Keratinocyte (primary cell): Measurements from ENCODE around the gene MYH6. TPM values are rescaled to one million over a fixed set of nuclear protein-coding genes. Genes with fewer than 3 reads are reported as not detected.

ENCODE experiments used
- DNase-seq: peaks from one replicate; pipeline ENCODE4 v3.0.0-alpha.2; 2011; ENCODE audit warnings: low read depth, missing footprints, low spot score
- FAIRE-seq: peaks from 2 replicates; lab custom pipeline; 2011; peaks lifted over from hg19 to GRCh38; lab: Jason Lieb, UNC
- H2AFZ ChIP-seq: 2 replicates; pipeline ENCODE4 v1.6.0; 2012; ENCODE audit warnings: low read length, control low read depth, inconsistent platforms; ENCODE audit not compliant: control insufficient read depth
- H3K27ac ChIP-seq: 2 replicates; pipeline ENCODE4 v1.5.1; 2011; ENCODE audit warnings: low read length; ENCODE audit not compliant: control insufficient read depth, insufficient read depth
- H3K27me3 ChIP-seq: 3 replicates; pipeline ENCODE4 v1.6.0; 2011; ENCODE audit warnings: low read length; ENCODE audit not compliant: control insufficient read depth, insufficient read depth; ENCODE audit errors: extremely low read depth
- H3K36me3 ChIP-seq, 2 experiments: 2 replicates in 1 of 2; 3 replicates in 1 of 2; pipeline ENCODE4 v1.5.1; 2011; ENCODE audit warnings: low read length in 2 of 2, mild to moderate bottlenecking in 1 of 2; ENCODE audit not compliant: control insufficient read depth in 2 of 2, insufficient read depth in 2 of 2; ENCODE audit errors: extremely low read depth in 1 of 2
- H3K4me1 ChIP-seq: 3 replicates; pipeline ENCODE4 v1.5.1; 2011; ENCODE audit warnings: low read length; ENCODE audit not compliant: control insufficient read depth, insufficient read depth; ENCODE audit errors: extremely low read depth
- H3K4me2 ChIP-seq: 3 replicates; pipeline ENCODE4 v1.6.0; 2011; ENCODE audit warnings: low read depth, low read length; ENCODE audit not compliant: control insufficient read depth, insufficient read depth; ENCODE audit errors: extremely low read depth
- H3K4me3 ChIP-seq, 3 experiments: fragments of 200-600 bp in 1 of 3; sonication (generic) in 1 of 3; 2 replicates in 2 of 3; 3 replicates in 1 of 3; pipeline ENCODE4 v1.5.1; 2011 to 2016; ENCODE audit warnings: low read length in 3 of 3, mild to moderate bottlenecking in 3 of 3, control low read depth in 2 of 3, inconsistent platforms in 1 of 3, low read depth in 1 of 3, mixed read lengths in 1 of 3, mixed run types in 1 of 3, moderate library complexity in 1 of 3; ENCODE audit not compliant: control insufficient read depth in 2 of 3, insufficient read depth in 2 of 3; ENCODE audit errors: extremely low read depth in 1 of 3
- H3K79me2 ChIP-seq: 2 replicates; pipeline ENCODE4 v1.6.0; 2012; ENCODE audit warnings: low read length; ENCODE audit not compliant: control insufficient read depth, insufficient read depth
- H3K9ac ChIP-seq: 3 replicates; pipeline ENCODE4 v1.6.0; 2011; ENCODE audit warnings: low read length; ENCODE audit not compliant: control insufficient read depth, insufficient read depth; ENCODE audit errors: extremely low read depth
- H3K9me1 ChIP-seq: 3 replicates; pipeline ENCODE4 v1.6.0; 2011; ENCODE audit warnings: low read length; ENCODE audit not compliant: control insufficient read depth, insufficient read depth; ENCODE audit errors: extremely low read depth
- H3K9me3 ChIP-seq: 2 replicates; pipeline ENCODE4 v1.5.1; 2012; ENCODE audit warnings: low read depth, low read length; ENCODE audit not compliant: control insufficient read depth
- H4K20me1 ChIP-seq: 3 replicates; pipeline ENCODE4 v1.6.0; 2011; ENCODE audit warnings: low read length; ENCODE audit not compliant: control insufficient read depth, insufficient read depth; ENCODE audit errors: extremely low read depth
- CTCF ChIP-seq, 3 experiments: IDR thresholded peaks in 1 of 3; conservative IDR thresholded peaks in 1 of 3; optimal IDR thresholded peaks in 1 of 3; 2 replicates in 2 of 3; 3 replicates in 1 of 3; pipeline versions ENCODE3 to v1.5.1; 2011; ENCODE audit warnings: low read length in 3 of 3, mild to moderate bottlenecking in 3 of 3, moderate library complexity in 2 of 3, control low read depth in 1 of 3, inconsistent platforms in 1 of 3; ENCODE audit not compliant: insufficient read depth in 2 of 3; ENCODE audit errors: extremely low read depth in 1 of 3
- EZH2 ChIP-seq: IDR thresholded peaks from one replicate; pipeline ENCODE4 v1.6.1; 2012; ENCODE audit warnings: inconsistent platforms, mild to moderate bottlenecking, low read length, moderate library complexity
- dilution Hi-C: fragments of 300-500 bp; cut with MboI; formaldehyde crosslinking; loops from one replicate; pipeline ENCODE4 v1.7.0; 2020; ENCODE audit warnings: low sequenced_read_pairs; ENCODE audit not compliant: extremely low pct_ligation_motif_present
- polyA plus RNA-seq, 5 experiments: library from polyadenylated mRNA; depleted of rRNA in 3 of 5; stranded (reverse) in 3 of 5; stranded (forward) in 1 of 5; unstranded in 1 of 5; fragments of >200 nt; gene quantifications; 1 replicate in 1 of 5; 2 replicates in 3 of 5; 3 replicates in 1 of 5; pipeline versions ENCODE4 v1.2.1 to v1.2.3, GENCODE V29; 2011 to 2012; ENCODE audit warnings: missing spikeins in 2 of 5, low read depth in 1 of 5, low replicate concordance in 1 of 5

MYH6 gene
- polyA plus RNA-seq, 1 donor (not counting 4 experiments of a cell fraction or from before 2014, with no cell fraction given) = not detected

- Histone ChIP-seq H3K79me2 (no peaks in the 10 kb centered on the region), H3K36me3 (no peaks in the 10 kb centered on the region), H3K27ac (no peak overlapping the region), H4K20me1 (no peaks in the 10 kb centered on the region), H3K4me2 (no peak overlapping the region), H3K27me3 (peaks cover 7% of the 10 kb centered on the region), H3K9ac (no peak overlapping the region), H3K4me1 (no peaks in the 10 kb centered on the region), H2AFZ (no peak overlapping the region), H3K4me3 (no peak overlapping the region), H3K9me1 (no peaks in the 10 kb centered on the region), H3K9me3 (no peaks in the 10 kb centered on the region)
- dilution Hi-C loops = no loop called here
- DNase-seq (no peak), FAIRE-seq (no peak)
- no peak for TF ChIP-seq EZH2
- no peak for TF ChIP-seq CTCF (optimal IDR thresholded peaks at IDR 0.05 in 1 of 3, IDR thresholded peaks at IDR 0.05 in 1 of 3, conservative IDR thresholded peaks at IDR 0.05 in 1 of 3; ENCODE audit: extremely low read depth in 1 of 3, insufficient read depth in 2 of 3, low read length in 3 of 3)
Observed at GRCh38 chr14:23380976-23381375, 27.1 kb downstream of the MYH6 start.

- Histone ChIP-seq H3K36me3 (no peaks in the 10 kb centered on the region), H2AFZ (no peak overlapping the region), H3K79me2 (no peaks in the 10 kb centered on the region), H4K20me1 (no peaks in the 10 kb centered on the region), H3K27ac (no peak overlapping the region), H3K4me2 (no peak overlapping the region), H3K9me3 (no peaks in the 10 kb centered on the region), H3K4me1 (no peaks in the 10 kb centered on the region), H3K9me1 (no peaks in the 10 kb centered on the region), H3K9ac (no peak overlapping the region), H3K4me3 (no peak overlapping the region), H3K27me3 (peaks cover 7% of the 10 kb centered on the region)
- no peak for DNase-seq
- no peak for FAIRE-seq
- TF ChIP-seq CTCF (optimal IDR thresholded peaks at IDR 0.05 in 1 of 3, IDR thresholded peaks at IDR 0.05 in 1 of 3, conservative IDR thresholded peaks at IDR 0.05 in 1 of 3; ENCODE audit: extremely low read depth in 1 of 3, insufficient read depth in 2 of 3, low read length in 3 of 3) (no peak), EZH2 (no peak)
- dilution Hi-C loops = no loop called here
Observed at GRCh38 chr14:23380197-23380914, 27.7 kb downstream of the MYH6 start.
